ENCODE results near the gene FBLN1.

DNA sequence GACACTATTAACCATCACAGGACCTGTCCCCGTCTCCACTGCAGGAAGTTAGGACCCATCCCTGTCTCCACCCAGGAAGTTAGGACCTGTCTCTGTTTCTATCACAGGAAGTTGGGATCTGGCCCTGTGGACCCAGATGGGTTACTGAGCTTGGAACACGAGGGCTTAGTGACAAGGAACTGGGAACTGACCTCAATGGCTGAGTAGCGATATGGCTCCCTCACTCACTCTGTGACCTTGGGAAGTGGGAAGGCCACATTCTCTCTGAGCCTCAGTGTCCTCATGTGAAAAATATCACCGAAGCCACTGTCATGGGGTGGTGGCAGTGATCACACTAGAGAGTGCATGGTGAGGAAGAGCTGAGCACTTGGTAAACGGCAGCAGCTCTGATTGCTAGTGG lies 59.4 kb downstream of the FBLN1 start:
- TF ChIP-seq, protein P1, sequence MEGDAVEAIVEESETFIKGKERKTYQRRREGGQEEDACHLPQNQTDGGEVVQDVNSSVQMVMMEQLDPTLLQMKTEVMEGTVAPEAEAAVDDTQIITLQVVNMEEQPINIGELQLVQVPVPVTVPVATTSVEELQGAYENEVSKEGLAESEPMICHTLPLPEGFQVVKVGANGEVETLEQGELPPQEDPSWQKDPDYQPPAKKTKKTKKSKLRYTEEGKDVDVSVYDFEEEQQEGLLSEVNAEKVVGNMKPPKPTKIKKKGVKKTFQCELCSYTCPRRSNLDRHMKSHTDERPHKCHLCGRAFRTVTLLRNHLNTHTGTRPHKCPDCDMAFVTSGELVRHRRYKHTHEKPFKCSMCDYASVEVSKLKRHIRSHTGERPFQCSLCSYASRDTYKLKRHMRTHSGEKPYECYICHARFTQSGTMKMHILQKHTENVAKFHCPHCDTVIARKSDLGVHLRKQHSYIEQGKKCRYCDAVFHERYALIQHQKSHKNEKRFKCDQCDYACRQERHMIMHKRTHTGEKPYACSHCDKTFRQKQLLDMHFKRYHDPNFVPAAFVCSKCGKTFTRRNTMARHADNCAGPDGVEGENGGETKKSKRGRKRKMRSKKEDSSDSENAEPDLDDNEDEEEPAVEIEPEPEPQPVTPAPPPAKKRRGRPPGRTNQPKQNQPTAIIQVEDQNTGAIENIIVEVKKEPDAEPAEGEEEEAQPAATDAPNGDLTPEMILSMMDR (IDR thresholded peaks at IDR 0.05), result no peak
- TF ChIP-seq POLR2A (IDR thresholded peaks at IDR 0.05), result no peak
